K562 (cell line): ENCODE measurements around the gene FKBP2. TPM values are rescaled to one million over a fixed set of nuclear protein-coding genes. Genes with fewer than 3 reads are reported as not detected.
A peak's percentile ranks its signal among the peaks of the same experiment; 100 is the strongest.

ENCODE experiments used
- CXXC5 ChIP-seq: fragments of 250-450 bp; sonication (Bioruptor Pico); IDR thresholded peaks from 2 replicates; pipeline ENCODE4 v1.8.0; 2022; ENCODE audit warnings: inconsistent platforms, mild to moderate bottlenecking, moderate library complexity
- DLX4 ChIP-seq: fragments of 250-450 bp; sonication (Bioruptor Pico); IDR thresholded peaks from 2 replicates; pipeline ENCODE4 v1.6.1; 2021; ENCODE audit warnings: mild to moderate bottlenecking
- KLF10 ChIP-seq: fragments of 250-450 bp; sonication (Bioruptor Pico); IDR thresholded peaks from 2 replicates; pipeline ENCODE4 v1.6.1; 2021; ENCODE audit warnings: matching md5 sums
- MLX ChIP-seq, 2 experiments: fragments of 450-650 bp in 1 of 2; sonication (generic) in 1 of 2; formaldehyde crosslinking; conservative IDR thresholded peaks; 2 replicates each; pipeline versions ENCODE4 v1.4.0 to v1.8.1; 2020 to 2022; ENCODE audit warnings: mild to moderate bottlenecking in 1 of 2, missing genetic modification reagents in 1 of 2
- YY1 ChIP-seq, 3 experiments: IDR thresholded peaks; 2 replicates each; pipeline ENCODE4 v1.6.1; 2011; ENCODE audit warnings: low read length in 2 of 3, mild to moderate bottlenecking in 2 of 3, moderate library complexity in 2 of 3, borderline replicate concordance in 1 of 3, control low read depth in 1 of 3, low read depth in 1 of 3; ENCODE audit not compliant: insufficient read depth in 3 of 3, insufficient replicate concordance in 2 of 3, control insufficient read depth in 1 of 3, insufficient read length in 1 of 3; ENCODE audit errors: extremely low read depth in 1 of 3
- ZNF347 ChIP-seq: fragments of 450-650 bp; formaldehyde crosslinking; IDR thresholded peaks from 2 replicates; pipeline ENCODE4 v1.4.0; 2020; ENCODE audit warnings: low read depth, mild to moderate bottlenecking, moderate library complexity
- polyA plus RNA-seq, 8 experiments: library from polyadenylated mRNA; depleted of rRNA in 4 of 8; stranded (reverse) in 5 of 8; unstranded in 3 of 8; fragments of >200 nt; fragmentation: Nextera tagmentation in 2 of 8; fragmentation: Illumina TruSeq in 1 of 8; extraction: Ambion mirVana in 2 of 8; extraction: Trizol in 1 of 8; gene quantifications; 2 replicates each; pipeline versions ENCODE4 v1.2.1 to v1.2.3, GENCODE V29; 2011 to 2014; ENCODE audit warnings: inconsistent platforms in 1 of 8, missing spikeins in 1 of 8
- total RNA-seq, 7 experiments: library from RNA; depleted of rRNA in 6 of 7; stranded (reverse); fragments of >200 nt in 6 of 7; fragmentation: Illumina TruSeq in 2 of 7; extraction: Trizol in 2 of 7; gene quantifications; 2 replicates each; pipeline versions ENCODE4 v1.2.1 to v1.2.3, GENCODE V29; 2011 to 2021; ENCODE audit warnings: low replicate concordance in 1 of 7
- TF ChIP-seq, protein P1 (sequence below): fragments of 250-450 bp; sonication (Bioruptor Pico); IDR thresholded peaks from 2 replicates; pipeline ENCODE4 v1.4.0; 2020
- TF ChIP-seq, protein P2 (sequence below): fragments of 200-800 bp; sonication (Bioruptor generic); IDR thresholded peaks from 2 replicates; pipeline ENCODE4 v1.6.1; 2016; ENCODE audit warnings: missing genetic modification characterization, missing compliant biosample characterization
- TF ChIP-seq, protein P3 (sequence below): fragments of 250-450 bp; sonication (Bioruptor Pico); IDR thresholded peaks from 2 replicates; pipeline ENCODE4 v1.9.0; 2021; ENCODE audit warnings: mild to moderate bottlenecking, inconsistent platforms

The FKBP2 gene
- total and polyA plus RNA-seq, 9 of the 15 experiments (the other 6 are each of a cell fraction or from before 2014, with no cell fraction given), result 3.5 to 151 (median 58.1) TPM

- TF ChIP-seq, protein P1, sequence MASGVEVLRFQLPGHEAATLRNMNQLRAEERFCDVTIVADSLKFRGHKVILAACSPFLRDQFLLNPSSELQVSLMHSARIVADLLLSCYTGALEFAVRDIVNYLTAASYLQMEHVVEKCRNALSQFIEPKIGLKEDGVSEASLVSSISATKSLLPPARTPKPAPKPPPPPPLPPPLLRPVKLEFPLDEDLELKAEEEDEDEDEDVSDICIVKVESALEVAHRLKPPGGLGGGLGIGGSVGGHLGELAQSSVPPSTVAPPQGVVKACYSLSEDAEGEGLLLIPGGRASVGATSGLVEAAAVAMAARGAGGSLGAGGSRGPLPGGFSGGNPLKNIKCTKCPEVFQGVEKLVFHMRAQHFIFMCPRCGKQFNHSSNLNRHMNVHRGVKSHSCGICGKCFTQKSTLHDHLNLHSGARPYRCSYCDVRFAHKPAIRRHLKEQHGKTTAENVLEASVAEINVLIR, result no peak
- no peak for TF ChIP-seq KLF10 (CRISPR knock-in tag)
- TF ChIP-seq ZNF347 (CRISPR knock-in tag), result no peak
- TF ChIP-seq MLX (CRISPR knock-in tag; conservative IDR thresholded peaks at IDR 0.05), result no peak
- TF ChIP-seq, protein P2, sequence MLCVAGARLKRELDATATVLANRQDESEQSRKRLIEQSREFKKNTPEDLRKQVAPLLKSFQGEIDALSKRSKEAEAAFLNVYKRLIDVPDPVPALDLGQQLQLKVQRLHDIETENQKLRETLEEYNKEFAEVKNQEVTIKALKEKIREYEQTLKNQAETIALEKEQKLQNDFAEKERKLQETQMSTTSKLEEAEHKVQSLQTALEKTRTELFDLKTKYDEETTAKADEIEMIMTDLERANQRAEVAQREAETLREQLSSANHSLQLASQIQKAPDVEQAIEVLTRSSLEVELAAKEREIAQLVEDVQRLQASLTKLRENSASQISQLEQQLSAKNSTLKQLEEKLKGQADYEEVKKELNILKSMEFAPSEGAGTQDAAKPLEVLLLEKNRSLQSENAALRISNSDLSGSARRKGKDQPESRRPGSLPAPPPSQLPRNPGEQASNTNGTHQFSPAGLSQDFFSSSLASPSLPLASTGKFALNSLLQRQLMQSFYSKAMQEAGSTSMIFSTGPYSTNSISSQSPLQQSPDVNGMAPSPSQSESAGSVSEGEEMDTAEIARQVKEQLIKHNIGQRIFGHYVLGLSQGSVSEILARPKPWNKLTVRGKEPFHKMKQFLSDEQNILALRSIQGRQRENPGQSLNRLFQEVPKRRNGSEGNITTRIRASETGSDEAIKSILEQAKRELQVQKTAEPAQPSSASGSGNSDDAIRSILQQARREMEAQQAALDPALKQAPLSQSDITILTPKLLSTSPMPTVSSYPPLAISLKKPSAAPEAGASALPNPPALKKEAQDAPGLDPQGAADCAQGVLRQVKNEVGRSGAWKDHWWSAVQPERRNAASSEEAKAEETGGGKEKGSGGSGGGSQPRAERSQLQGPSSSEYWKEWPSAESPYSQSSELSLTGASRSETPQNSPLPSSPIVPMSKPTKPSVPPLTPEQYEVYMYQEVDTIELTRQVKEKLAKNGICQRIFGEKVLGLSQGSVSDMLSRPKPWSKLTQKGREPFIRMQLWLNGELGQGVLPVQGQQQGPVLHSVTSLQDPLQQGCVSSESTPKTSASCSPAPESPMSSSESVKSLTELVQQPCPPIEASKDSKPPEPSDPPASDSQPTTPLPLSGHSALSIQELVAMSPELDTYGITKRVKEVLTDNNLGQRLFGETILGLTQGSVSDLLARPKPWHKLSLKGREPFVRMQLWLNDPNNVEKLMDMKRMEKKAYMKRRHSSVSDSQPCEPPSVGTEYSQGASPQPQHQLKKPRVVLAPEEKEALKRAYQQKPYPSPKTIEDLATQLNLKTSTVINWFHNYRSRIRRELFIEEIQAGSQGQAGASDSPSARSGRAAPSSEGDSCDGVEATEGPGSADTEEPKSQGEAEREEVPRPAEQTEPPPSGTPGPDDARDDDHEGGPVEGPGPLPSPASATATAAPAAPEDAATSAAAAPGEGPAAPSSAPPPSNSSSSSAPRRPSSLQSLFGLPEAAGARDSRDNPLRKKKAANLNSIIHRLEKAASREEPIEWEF, result no peak
- peak; percentile 27 to 89 (median 76) for TF ChIP-seq YY1 (IDR thresholded peaks at IDR 0.05; ENCODE audit: borderline replicate concordance in 1 of 3, control insufficient read depth in 1 of 3, extremely low read depth in 1 of 3, insufficient read depth in 3 of 3, insufficient read length in 1 of 3, insufficient replicate concordance in 2 of 3, low read depth in 1 of 3, low read length in 2 of 3)
- TF ChIP-seq DLX4 (CRISPR knock-in tag), result no peak
- TF ChIP-seq CXXC5 (CRISPR knock-in tag), result peak; percentile 72
- TF ChIP-seq, protein P3, sequence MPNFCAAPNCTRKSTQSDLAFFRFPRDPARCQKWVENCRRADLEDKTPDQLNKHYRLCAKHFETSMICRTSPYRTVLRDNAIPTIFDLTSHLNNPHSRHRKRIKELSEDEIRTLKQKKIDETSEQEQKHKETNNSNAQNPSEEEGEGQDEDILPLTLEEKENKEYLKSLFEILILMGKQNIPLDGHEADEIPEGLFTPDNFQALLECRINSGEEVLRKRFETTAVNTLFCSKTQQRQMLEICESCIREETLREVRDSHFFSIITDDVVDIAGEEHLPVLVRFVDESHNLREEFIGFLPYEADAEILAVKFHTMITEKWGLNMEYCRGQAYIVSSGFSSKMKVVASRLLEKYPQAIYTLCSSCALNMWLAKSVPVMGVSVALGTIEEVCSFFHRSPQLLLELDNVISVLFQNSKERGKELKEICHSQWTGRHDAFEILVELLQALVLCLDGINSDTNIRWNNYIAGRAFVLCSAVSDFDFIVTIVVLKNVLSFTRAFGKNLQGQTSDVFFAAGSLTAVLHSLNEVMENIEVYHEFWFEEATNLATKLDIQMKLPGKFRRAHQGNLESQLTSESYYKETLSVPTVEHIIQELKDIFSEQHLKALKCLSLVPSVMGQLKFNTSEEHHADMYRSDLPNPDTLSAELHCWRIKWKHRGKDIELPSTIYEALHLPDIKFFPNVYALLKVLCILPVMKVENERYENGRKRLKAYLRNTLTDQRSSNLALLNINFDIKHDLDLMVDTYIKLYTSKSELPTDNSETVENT (CRISPR knock-in tag), result 0 out of 2 replicates have a peak, but pooled peaks have one; percentile 50
These were observed 10.5 kb upstream of the FKBP2 start, which contains the start of gene DNAJC4 (continued) for GRCh38 chr11:64230171-64230984.
